Osteocyte (in vitro differentiated cells): Measurements from ENCODE around the gene SLC39A3. TPM values are rescaled to one million over a fixed set of nuclear protein-coding genes. Genes with fewer than 3 reads are reported as not detected.

Experiments
- DNase-seq: peaks from one replicate; pipeline ENCODE4 v3.0.0; 2021; ENCODE audit warnings: mixed read lengths; ENCODE audit not compliant: unreplicated experiment; ENCODE audit errors: extremely low spot score
- H3K27ac Mint-ChIP-seq: one replicate; pipeline ENCODE4 v1.8.0; 2021; ENCODE audit warnings: mild to moderate bottlenecking, mixed read lengths; ENCODE audit not compliant: unreplicated experiment
- H3K27me3 Mint-ChIP-seq: one replicate; pipeline ENCODE4 v1.8.0; 2021; ENCODE audit warnings: mixed read lengths; ENCODE audit not compliant: unreplicated experiment
- H3K36me3 Mint-ChIP-seq: one replicate; pipeline ENCODE4 v1.8.0; 2021; ENCODE audit warnings: mixed read lengths; ENCODE audit not compliant: unreplicated experiment
- H3K4me1 Mint-ChIP-seq: one replicate; pipeline ENCODE4 v1.8.0; 2021; ENCODE audit warnings: mixed read lengths; ENCODE audit not compliant: unreplicated experiment
- H3K4me3 Mint-ChIP-seq: one replicate; pipeline ENCODE4 v1.8.0; 2021; ENCODE audit warnings: mild to moderate bottlenecking, moderate library complexity, mixed read lengths; ENCODE audit not compliant: unreplicated experiment
- H3K9me3 Mint-ChIP-seq: one replicate; pipeline ENCODE4 v1.8.0; 2021; ENCODE audit warnings: mixed read lengths; ENCODE audit not compliant: unreplicated experiment
- total RNA-seq: library from RNA; stranded (reverse); gene quantifications from 2 replicates; pipeline ENCODE4 v1.2.1, GENCODE V29; 2021
- TF ChIP-seq, protein P1 (sequence below): fragments of 200-600 bp; sonication (generic); IDR thresholded peaks from 2 replicates; pipeline ENCODE4 v1.5.0; 2021; ENCODE audit warnings: antibody characterized with exemption, mild to moderate bottlenecking, moderate library complexity

Gene SLC39A3
- total RNA-seq, 1 donor from 2014 or later: 36.5 TPM

DNA sequence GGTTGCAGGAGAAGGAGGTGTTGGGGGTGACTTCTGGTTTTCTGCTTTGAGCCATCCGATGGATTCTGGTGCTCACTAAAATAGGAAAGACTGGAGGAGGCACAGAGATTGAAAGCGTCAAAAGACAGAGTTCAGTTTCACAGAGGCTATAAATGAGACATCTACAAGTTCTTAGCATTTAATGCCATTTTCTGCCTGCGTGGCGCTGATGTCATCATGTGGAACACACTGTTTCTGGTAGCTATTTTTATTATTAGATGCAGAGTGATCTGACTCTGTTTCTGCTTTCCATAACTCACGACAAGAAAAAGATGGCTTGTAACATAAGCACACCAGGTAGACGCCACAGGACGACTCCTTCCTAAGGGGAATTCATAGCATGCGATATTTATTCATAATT lies 3.3 kb upstream of the SLC39A3 start:
- H3K9me3 Mint-ChIP-seq: no peaks in the 10 kb centered on the region
- DNase-seq: no peak
- H3K4me1 Mint-ChIP-seq: peaks cover 8% of the 10 kb centered on the region
- no peaks in the 10 kb centered on the region for H3K36me3 Mint-ChIP-seq
- H3K27me3 Mint-ChIP-seq: peaks cover 13% of the 10 kb centered on the region
- no peak overlapping the region for H3K27ac Mint-ChIP-seq
- TF ChIP-seq, protein P1, sequence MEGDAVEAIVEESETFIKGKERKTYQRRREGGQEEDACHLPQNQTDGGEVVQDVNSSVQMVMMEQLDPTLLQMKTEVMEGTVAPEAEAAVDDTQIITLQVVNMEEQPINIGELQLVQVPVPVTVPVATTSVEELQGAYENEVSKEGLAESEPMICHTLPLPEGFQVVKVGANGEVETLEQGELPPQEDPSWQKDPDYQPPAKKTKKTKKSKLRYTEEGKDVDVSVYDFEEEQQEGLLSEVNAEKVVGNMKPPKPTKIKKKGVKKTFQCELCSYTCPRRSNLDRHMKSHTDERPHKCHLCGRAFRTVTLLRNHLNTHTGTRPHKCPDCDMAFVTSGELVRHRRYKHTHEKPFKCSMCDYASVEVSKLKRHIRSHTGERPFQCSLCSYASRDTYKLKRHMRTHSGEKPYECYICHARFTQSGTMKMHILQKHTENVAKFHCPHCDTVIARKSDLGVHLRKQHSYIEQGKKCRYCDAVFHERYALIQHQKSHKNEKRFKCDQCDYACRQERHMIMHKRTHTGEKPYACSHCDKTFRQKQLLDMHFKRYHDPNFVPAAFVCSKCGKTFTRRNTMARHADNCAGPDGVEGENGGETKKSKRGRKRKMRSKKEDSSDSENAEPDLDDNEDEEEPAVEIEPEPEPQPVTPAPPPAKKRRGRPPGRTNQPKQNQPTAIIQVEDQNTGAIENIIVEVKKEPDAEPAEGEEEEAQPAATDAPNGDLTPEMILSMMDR: no peak
- no peak overlapping the region for H3K4me3 Mint-ChIP-seq

DNA sequence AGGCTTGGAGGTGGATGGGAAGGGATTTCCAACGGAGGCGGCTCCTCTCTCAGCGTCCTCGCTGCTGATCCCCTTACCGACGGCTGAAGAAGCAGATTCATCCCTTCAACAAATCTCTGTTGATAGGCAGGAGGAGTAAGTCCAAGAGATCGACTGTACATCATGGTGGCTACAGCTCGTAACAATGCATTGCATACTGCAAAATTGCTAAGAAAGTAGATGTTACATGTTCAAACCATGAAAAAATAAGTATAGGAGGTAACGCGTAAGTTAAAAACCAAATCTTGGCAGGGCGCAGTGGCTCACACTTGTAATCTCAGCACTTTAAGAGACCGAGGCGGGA lies 468 bp upstream of the SLC39A3 start:
- TF ChIP-seq, protein P1: no peak
- Mint-ChIP-seq H3K4me1 (peaks cover 8% of the 10 kb centered on the region), H3K9me3 (no peaks in the 10 kb centered on the region), H3K36me3 (peaks cover 11% of the 10 kb centered on the region), H3K4me3 (peak overlapping the region; percentile 79), H3K27ac (no peak overlapping the region), H3K27me3 (peaks cover 10% of the 10 kb centered on the region)
- DNase-seq: no peak

DNA sequence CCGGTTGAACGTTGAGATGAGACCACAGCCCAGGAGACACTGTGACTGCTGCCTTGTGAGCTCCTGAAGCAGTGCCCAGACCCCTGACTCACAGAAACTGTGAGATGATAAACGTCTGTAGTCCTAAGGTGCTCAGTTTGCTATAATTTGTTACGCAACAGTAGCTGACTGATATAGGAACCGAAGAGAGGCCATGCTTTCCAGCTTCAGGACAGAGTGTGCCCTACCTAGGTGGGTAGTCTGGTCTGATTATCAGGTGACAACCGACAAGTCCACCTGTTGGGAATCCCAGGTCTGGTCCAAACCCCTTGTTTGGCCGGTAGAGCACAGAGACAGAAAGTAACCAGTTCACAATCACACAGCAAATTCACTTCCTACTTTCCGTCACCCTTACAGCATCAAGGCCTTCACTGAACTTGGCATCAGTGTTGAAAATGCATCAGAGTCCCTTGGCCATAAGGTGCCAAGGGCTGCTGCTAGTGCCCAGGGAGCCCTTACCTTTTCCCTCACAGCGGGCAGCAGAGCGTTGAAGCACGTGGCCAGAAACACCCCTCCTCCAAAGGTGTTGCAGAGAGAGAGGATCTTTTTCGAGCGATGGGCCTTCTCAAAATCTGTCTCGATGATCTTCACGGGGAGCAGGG lies 3.1 kb downstream of the SLC39A3 start:
- H3K27ac Mint-ChIP-seq: no peak overlapping the region
- DNase-seq: no peak
- TF ChIP-seq, protein P1: no peak
- H3K27me3 Mint-ChIP-seq: no peaks in the 10 kb centered on the region
- peaks cover 8% of the 10 kb centered on the region for H3K4me1 Mint-ChIP-seq
- peak overlapping the region; percentile 14 for H3K4me3 Mint-ChIP-seq
- peaks cover 15% of the 10 kb centered on the region for H3K36me3 Mint-ChIP-seq
- no peaks in the 10 kb centered on the region for H3K9me3 Mint-ChIP-seq

DNA sequence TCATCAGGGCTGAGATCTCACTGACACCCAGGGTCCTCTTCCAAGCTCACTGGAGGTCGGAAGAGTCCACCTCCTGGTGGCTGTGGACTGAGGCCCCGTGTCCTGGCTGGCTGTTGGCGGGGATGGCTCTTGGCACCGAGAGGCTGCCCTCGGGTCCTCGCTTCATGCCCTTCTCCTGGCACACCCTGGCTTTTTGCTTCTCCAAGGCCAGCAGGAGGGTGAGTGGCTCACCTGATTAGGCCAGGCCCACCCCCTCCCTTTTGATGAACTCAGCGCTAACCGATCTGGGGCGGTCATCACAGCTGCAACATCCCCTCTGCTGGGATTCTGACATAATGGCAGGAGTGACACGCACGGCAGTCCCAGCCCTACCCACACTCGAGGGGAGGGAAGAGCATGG lies 4.4 kb downstream of the SLC39A3 start:
- H3K27me3 Mint-ChIP-seq: no peaks in the 10 kb centered on the region
- H3K4me3 Mint-ChIP-seq: no peak overlapping the region
- TF ChIP-seq, protein P1: no peak
- H3K36me3 Mint-ChIP-seq: peaks cover 15% of the 10 kb centered on the region
- H3K27ac Mint-ChIP-seq: no peak overlapping the region
- peaks cover 8% of the 10 kb centered on the region for H3K4me1 Mint-ChIP-seq
- no peak for DNase-seq
- H3K9me3 Mint-ChIP-seq: no peaks in the 10 kb centered on the region

DNA sequence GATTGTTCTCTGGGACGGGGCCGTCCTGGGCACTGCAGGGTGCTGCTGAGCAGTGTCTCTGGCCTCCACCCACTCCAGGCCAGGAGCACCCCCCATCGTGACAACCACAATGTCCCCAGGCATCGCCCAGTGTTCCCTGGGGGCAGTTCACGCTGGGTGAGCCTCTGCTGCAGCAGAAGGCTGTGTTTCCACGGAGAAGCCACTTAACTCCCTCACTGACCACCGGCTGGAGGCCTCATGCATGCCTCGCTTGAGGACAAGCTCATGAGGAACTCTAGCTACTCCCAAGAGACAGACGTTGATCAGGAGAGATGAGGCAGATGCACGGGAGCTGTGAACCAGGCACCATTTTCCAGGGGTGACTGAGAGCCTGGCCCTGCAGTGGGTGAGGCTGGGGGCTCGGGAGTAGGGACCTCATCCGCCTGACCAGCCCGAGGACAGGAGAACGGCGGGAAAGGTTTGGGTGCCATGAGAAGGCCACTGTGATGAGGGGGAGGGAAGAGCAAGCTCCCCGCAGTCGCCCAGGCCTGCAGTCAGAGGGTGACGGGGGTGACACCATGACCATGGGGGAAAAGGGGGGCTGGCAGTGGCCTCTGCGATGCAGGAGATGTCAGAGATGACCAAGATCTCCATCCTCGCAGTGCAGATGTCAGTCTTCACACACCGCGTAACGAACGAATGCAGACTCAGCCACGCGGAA lies 5.1 kb downstream of the SLC39A3 start:
- Mint-ChIP-seq H3K9me3 (no peaks in the 10 kb centered on the region), H3K27ac (no peak overlapping the region), H3K27me3 (no peaks in the 10 kb centered on the region), H3K4me1 (peaks cover 6% of the 10 kb centered on the region), H3K36me3 (peaks cover 15% of the 10 kb centered on the region), H3K4me3 (no peak overlapping the region)
- no peak for DNase-seq
- TF ChIP-seq, protein P1: no peak
